ENCODE measurements around the gene IFITM10. TPM values are rescaled to one million over a fixed set of nuclear protein-coding genes. Genes with fewer than 3 reads are reported as not detected.

IFITM10 gene
- total and polyA plus RNA-seq, 9 of the 15 experiments (the other 6 are each of a cell fraction or from before 2014, with no cell fraction given): 0.08 to 0.13 (median 0.09) TPM; not detected in 6

DNA sequence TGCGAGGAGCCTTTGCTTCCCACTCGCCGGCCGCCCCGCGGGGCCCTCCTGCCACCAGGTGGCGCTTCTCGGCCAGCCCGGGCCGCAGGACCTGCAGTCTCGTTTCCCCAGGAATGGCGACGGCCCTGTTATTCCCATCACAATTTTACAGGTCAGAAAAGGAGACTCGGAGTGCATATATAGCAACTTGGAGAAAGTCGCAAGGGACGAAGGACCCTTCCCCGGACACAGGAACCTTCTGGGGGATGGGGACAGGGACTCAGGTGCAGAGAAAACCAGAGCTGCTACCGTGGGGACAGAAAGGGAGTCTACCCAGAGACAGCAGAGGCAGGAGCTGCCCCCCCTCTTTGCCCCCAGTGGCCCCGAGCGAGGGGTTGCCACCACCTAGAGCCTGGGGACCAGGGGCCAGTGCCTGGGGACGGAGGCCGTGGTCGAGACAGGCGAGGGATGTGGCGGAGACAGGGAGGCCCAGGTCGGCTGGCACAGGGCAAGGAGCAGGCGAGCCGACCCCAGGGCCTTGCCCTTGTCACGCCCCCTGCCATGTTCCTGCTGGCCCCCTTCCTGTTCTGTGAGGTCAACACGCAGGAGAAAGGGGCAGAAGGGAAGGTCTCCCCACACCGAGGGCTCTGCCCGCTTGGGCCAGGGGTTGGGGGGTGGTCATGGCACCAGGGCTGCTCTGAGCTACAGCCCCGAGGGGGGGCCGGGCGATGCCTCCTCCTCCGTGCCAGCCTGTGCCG is 56.9 kb downstream of the IFITM10 start (continued):
- TF ChIP-seq, protein P1, sequence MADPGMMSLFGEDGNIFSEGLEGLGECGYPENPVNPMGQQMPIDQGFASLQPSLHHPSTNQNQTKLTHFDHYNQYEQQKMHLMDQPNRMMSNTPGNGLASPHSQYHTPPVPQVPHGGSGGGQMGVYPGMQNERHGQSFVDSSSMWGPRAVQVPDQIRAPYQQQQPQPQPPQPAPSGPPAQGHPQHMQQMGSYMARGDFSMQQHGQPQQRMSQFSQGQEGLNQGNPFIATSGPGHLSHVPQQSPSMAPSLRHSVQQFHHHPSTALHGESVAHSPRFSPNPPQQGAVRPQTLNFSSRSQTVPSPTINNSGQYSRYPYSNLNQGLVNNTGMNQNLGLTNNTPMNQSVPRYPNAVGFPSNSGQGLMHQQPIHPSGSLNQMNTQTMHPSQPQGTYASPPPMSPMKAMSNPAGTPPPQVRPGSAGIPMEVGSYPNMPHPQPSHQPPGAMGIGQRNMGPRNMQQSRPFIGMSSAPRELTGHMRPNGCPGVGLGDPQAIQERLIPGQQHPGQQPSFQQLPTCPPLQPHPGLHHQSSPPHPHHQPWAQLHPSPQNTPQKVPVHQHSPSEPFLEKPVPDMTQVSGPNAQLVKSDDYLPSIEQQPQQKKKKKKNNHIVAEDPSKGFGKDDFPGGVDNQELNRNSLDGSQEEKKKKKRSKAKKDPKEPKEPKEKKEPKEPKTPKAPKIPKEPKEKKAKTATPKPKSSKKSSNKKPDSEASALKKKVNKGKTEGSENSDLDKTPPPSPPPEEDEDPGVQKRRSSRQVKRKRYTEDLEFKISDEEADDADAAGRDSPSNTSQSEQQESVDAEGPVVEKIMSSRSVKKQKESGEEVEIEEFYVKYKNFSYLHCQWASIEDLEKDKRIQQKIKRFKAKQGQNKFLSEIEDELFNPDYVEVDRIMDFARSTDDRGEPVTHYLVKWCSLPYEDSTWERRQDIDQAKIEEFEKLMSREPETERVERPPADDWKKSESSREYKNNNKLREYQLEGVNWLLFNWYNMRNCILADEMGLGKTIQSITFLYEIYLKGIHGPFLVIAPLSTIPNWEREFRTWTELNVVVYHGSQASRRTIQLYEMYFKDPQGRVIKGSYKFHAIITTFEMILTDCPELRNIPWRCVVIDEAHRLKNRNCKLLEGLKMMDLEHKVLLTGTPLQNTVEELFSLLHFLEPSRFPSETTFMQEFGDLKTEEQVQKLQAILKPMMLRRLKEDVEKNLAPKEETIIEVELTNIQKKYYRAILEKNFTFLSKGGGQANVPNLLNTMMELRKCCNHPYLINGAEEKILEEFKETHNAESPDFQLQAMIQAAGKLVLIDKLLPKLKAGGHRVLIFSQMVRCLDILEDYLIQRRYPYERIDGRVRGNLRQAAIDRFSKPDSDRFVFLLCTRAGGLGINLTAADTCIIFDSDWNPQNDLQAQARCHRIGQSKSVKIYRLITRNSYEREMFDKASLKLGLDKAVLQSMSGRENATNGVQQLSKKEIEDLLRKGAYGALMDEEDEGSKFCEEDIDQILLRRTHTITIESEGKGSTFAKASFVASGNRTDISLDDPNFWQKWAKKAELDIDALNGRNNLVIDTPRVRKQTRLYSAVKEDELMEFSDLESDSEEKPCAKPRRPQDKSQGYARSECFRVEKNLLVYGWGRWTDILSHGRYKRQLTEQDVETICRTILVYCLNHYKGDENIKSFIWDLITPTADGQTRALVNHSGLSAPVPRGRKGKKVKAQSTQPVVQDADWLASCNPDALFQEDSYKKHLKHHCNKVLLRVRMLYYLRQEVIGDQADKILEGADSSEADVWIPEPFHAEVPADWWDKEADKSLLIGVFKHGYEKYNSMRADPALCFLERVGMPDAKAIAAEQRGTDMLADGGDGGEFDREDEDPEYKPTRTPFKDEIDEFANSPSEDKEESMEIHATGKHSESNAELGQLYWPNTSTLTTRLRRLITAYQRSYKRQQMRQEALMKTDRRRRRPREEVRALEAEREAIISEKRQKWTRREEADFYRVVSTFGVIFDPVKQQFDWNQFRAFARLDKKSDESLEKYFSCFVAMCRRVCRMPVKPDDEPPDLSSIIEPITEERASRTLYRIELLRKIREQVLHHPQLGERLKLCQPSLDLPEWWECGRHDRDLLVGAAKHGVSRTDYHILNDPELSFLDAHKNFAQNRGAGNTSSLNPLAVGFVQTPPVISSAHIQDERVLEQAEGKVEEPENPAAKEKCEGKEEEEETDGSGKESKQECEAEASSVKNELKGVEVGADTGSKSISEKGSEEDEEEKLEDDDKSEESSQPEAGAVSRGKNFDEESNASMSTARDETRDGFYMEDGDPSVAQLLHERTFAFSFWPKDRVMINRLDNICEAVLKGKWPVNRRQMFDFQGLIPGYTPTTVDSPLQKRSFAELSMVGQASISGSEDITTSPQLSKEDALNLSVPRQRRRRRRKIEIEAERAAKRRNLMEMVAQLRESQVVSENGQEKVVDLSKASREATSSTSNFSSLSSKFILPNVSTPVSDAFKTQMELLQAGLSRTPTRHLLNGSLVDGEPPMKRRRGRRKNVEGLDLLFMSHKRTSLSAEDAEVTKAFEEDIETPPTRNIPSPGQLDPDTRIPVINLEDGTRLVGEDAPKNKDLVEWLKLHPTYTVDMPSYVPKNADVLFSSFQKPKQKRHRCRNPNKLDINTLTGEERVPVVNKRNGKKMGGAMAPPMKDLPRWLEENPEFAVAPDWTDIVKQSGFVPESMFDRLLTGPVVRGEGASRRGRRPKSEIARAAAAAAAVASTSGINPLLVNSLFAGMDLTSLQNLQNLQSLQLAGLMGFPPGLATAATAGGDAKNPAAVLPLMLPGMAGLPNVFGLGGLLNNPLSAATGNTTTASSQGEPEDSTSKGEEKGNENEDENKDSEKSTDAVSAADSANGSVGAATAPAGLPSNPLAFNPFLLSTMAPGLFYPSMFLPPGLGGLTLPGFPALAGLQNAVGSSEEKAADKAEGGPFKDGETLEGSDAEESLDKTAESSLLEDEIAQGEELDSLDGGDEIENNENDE (IDR thresholded peaks at IDR 0.05; ENCODE audit: low read depth, low read length): no peak
- TF ChIP-seq, protein P2, sequence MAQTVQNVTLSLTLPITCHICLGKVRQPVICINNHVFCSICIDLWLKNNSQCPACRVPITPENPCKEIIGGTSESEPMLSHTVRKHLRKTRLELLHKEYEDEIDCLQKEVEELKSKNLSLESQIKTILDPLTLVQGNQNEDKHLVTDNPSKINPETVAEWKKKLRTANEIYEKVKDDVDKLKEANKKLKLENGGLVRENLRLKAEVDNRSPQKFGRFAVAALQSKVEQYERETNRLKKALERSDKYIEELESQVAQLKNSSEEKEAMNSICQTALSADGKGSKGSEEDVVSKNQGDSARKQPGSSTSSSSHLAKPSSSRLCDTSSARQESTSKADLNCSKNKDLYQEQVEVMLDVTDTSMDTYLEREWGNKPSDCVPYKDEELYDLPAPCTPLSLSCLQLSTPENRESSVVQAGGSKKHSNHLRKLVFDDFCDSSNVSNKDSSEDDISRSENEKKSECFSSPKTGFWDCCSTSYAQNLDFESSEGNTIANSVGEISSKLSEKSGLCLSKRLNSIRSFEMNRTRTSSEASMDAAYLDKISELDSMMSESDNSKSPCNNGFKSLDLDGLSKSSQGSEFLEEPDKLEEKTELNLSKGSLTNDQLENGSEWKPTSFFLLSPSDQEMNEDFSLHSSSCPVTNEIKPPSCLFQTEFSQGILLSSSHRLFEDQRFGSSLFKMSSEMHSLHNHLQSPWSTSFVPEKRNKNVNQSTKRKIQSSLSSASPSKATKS (CRISPR knock-in tag; IDR thresholded peaks at IDR 0.05): no peak
- TF ChIP-seq ARID1B (IDR thresholded peaks at IDR 0.05) (no peak), ZNF311 (CRISPR knock-in tag; IDR thresholded peaks at IDR 0.05) (no peak), BRCA1 (IDR thresholded peaks at IDR 0.05) (no peak), BRCA1 (CRISPR knock-in tag; IDR thresholded peaks at IDR 0.05) (no peak), CBFB (CRISPR knock-in tag; IDR thresholded peaks at IDR 0.05) (no peak; the same call in 1 of the 2 replicates), CTCF (IDR thresholded peaks at IDR 0.05 in 2 of 3, conservative IDR thresholded peaks at IDR 0.05 in 1 of 3; ENCODE audit: insufficient read depth in 2 of 3, low read depth in 1 of 3, low read length in 3 of 3) (peak; percentile 84 to 92 (median 86)), ZNF175 (CRISPR knock-in tag; IDR thresholded peaks at IDR 0.05; ENCODE audit: low read depth) (no peak)

Data from K562 (cell line).